ENCODE measurements around the gene TMEM235.

The TMEM235 gene

DNA sequence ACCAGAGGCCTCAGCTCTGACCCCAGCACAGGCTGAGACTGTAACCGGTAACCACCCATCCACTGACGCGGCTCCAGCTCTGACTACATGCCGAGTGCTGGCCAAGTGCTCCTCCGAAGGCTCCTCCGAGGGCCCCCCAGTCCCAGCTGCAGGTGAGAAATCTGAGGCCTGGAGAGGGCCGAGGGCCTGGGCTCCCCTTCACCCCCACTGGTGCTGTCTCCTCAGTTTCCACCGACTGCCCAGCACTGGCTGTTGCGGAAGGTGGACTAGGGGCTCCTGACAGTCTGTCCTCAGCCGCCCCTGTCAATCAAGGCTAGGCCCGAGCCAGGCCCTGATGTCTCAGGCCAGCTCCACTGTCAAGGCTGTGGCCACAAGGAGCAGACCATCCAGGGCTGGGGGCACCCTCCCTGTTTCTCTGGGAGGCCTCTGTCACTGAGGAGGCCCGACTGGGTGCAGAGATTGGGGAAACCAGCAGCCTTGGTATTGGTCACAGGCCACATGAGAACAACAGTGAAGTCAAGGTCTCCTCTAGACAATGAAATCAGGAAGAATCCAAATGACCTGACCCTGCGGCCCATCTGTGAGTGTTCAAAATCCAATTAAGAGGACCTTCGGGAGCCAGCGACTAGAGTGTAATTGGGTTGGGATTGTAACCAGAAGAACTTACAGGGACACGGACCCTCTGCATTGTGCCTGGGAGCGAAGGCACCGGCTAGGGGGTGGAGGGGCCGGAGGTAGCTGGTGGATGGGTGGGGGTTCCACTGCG is 5.1 kb downstream of the TMEM235 start:
- in situ Hi-C loops (cut with MboI; ENCODE audit: low sequenced_read_pairs): no loop called here

DNA sequence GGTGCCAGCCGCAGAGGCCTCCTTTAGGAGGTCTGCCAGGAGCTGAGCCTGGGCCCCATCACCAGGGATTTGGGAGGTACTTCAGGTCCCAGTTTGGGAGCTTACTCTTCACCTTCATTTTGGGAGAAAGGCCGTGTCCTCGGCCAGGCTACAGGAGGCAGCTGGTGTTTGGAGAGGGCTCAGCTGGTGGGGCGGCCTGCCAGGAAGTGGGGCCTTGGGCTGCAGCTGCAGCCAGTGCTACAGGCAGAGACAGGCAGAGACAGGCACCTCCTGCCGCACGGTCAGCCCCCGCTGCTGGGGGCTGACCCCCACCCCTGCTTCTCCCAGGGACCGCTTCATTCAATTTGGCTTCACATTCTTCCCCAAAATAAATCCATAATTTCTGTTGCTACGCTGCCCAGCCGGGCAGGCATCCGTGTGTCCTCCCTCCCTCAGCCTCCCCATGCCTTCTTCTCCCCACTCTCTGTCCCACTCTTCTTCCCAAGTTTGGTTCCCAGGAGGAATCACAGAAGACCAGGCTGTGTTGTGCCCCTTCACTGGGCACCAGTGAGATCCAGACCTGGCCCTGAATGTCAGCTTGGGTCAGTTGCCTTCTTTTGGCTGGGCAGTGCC is 6.1 kb downstream of the TMEM235 start:
- in situ Hi-C loops (cut with MboI; ENCODE audit: low sequenced_read_pairs): no loop called here

DNA sequence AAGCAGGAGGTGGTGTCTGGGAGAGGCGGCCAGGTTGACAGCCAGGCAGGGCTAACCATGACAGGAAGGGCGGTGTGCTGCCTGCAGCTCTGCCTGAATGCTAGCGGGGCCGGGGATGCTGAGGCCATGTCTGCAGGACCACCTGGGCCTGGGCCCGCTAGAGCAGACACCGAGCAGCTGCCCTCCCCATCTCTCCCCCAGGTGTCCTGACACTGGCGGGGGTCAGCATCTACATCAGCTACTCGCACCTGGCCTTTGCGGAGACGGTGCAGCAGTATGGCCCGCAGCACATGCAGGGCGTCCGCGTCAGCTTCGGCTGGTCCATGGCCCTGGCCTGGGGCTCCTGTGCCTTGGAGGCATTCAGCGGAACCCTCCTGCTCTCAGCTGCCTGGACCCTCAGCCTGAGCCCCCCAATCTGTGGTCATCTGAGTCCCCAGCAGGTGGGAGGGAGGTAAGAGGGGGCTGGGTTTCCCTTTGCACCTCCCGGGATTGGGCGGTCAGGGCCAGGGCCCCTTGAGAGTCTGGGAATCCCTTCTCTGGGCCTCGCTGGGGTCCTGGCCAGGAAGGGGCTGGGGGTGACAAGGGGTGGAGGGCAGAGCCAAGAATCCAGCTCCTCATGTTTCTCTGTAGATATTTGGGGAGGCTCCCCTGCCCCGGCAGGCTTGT is 7.5 kb downstream of the TMEM235 start:
- in situ Hi-C loops (cut with MboI; ENCODE audit: low sequenced_read_pairs): no loop called here

GRCh38 chr17:78239489-78239931 is 8.1 kb downstream of the TMEM235 start:
- in situ Hi-C loops (cut with MboI; ENCODE audit: low sequenced_read_pairs): no loop called here

- in situ Hi-C loops (cut with MboI; ENCODE audit: low sequenced_read_pairs): no loop called here
These were observed 8.7 kb downstream of the TMEM235 start for GRCh38 chr17:78240012-78240655.

GRCh38 chr17:78240839-78241238 is 9.4 kb downstream of the TMEM235 start:
- in situ Hi-C loops (cut with MboI; ENCODE audit: low sequenced_read_pairs): no loop called here

DNA sequence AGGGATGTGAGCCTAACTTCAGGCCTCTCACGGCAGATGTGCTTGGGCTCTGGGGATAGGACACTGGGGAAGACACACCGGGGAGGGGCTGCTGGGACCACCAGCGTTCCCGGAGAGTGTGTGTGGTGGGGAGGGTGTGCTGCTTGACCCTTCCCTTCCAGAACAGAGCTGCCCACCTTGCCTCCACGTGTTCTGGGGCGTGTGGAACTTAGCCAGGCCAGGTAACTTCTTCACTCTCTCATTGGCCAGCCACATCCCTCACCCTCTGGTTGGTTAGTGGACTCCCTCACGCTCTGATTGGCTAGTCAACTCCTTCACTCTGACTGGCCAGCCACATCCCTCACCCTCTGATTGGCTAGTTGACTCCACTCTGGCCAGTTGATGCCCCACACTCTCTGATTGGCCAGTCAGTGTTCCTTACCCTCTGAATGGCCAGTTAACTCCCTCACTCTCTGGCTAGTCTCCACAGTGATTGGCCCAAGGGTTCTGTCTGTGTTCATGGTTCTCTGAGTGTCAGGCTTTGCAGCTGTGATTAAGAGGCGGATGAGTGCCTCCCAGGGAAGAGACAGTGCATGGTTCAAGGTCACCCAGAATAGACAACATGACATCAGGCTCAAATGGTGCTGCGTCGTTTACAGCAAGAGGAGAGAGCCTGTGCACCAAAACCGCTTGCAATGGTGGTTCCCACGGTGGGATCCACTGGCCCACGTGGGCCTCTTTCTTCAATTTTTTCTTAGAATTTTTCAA is 10.0 kb downstream of the TMEM235 start:
- in situ Hi-C loops (cut with MboI; ENCODE audit: low sequenced_read_pairs): no loop called here

DNA sequence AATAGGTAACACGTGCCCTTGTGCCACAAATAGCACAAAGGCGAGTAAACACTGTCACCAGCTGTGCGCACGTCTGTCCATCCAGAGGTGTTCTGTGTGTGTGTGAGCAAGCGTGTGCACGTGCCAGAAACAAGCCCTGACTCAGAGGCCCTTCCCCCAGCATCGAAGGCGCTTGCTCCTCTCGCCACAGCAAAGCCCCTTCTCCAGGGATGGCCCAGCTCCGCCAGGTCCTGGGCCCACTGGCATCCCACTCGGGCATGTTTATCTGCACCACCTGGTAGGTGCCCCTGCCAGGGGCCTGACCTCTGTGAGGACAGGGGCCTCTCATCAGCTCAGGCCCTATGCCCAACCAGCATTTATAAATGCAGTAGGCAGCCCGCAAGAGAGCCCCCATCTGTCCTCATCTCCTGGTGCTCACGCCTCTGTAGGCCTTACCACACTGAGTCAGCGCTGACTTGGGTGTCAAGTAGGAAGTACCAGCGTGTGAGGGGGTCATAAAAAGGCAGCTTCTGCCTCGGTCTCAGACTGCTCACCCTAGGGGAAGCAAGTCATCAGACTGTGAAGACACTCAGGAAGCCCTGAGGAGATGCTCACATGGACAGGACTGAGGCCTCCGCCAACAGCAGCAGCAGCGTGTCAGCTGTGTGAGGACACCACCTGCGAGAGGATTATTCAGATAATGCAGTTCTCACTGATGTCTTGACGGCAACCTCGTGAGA is 10.8 kb downstream of the TMEM235 start:
- in situ Hi-C loops (cut with MboI; ENCODE audit: low sequenced_read_pairs): no loop called here

DNA sequence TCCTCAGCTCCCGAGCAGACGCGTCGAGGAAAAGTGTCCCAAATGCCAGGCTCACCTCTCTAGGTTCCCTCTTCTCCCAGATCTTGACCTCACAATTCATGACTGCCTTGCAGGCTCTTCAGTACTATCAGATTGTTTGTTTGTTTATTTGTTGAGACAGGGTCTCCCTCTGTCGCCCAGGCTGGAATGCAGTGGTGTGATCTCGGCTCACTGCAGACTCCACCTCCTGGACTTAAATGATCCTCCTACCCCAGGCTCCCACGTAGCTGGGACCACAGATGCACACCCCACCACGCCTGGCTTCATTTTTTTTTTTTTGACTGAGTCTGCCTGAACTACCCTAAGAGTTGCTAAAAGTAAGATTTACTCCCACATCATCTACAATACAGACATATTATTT is 15.9 kb downstream of the TMEM235 start:
- in situ Hi-C loops (cut with MboI; ENCODE audit: low sequenced_read_pairs): no loop called here

GRCh38 chr17:78248051-78248914 is 16.9 kb downstream of the TMEM235 start:
- in situ Hi-C loops (cut with MboI; ENCODE audit: low sequenced_read_pairs): no loop called here

DNA sequence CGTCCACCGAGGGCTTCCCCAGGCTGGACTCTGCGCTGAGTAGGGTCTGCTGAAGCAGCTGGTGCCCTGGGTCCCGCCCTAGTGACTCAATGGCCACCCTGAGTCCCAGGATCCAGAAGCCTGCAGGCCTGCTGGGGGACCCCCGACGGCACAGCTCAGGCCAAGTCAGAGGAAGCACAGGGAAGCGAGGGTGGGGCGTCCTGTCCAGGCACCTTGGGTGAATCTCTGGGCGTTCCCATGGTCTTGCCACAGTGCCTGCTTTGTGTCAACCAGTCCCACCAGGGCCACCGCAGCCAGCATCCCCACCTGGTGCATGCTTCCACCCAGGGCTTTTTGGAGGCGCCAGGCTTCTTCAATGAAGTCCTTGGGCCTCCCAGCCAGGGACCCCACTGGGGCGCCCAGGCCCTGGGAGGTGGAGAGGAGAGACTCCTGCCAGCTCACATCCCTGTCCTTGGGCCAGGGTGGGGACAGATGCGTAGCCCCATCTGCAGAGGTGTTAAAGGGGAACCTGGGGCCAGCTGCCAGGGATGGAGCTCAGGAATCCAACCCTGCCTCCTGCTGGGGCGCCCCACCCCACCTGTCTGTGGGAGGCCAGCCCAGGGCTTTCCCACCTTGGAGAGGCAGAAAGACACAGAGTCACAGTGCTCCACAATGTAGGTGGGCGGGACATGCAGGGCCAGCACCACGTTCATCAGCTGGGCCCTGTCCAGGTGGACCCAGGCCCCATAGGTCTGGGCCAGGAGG is 17.8 kb downstream of the TMEM235 start:
- in situ Hi-C loops (cut with MboI; ENCODE audit: low sequenced_read_pairs): no loop called here

DNA sequence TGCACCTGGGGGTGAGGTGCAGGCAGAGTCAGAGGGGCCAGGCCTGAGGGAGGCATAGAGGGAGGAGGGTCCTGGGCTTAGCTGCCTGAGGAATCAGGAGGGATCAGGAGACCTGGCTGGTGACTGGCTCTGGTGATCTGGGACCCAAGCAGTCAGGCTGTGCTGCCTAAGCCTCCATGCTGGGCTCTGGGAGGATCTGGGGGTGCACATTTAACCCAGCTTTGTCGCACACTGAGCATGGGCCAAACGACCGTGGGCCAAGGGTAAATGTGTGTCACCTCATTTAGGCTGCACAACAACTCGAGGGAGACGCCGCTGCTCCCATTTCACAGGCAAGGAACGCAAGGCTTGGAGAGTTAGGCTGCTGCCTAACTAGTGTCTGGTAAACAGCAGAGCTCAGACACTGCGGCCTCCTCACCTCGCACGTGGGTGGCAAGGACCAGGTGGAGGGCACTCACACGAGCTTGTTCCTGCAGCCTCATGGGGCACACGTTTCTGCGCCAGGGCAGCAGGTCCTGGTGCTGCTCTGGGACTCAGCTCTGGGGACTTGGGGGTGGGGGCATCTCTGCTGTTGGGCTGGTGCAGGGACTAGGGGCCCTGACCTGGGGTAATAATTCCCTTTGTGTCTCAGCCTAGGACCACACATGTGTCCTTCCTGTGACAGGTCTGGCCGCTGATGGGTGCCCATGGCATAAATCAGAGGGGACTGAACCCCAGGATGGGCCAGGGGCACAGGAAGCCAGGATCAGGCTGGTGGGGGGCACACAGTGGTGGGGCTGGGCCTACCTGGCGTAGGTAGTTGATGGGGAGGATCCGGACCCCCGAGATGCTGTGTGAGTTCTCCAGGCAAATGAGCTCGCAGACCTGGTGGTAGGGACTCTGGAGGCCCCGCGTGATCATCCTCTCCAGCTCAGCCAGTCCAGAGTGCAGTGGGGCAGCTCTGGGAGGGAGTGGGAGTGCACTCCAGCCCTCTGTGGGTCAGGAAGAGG is 18.7 kb downstream of the TMEM235 start:
- in situ Hi-C loops (cut with MboI; ENCODE audit: low sequenced_read_pairs): loop anchor here (25.0 kb wide), 1 partner anchor 713 kb away; no protein-coding TSS in a partner anchor

DNA sequence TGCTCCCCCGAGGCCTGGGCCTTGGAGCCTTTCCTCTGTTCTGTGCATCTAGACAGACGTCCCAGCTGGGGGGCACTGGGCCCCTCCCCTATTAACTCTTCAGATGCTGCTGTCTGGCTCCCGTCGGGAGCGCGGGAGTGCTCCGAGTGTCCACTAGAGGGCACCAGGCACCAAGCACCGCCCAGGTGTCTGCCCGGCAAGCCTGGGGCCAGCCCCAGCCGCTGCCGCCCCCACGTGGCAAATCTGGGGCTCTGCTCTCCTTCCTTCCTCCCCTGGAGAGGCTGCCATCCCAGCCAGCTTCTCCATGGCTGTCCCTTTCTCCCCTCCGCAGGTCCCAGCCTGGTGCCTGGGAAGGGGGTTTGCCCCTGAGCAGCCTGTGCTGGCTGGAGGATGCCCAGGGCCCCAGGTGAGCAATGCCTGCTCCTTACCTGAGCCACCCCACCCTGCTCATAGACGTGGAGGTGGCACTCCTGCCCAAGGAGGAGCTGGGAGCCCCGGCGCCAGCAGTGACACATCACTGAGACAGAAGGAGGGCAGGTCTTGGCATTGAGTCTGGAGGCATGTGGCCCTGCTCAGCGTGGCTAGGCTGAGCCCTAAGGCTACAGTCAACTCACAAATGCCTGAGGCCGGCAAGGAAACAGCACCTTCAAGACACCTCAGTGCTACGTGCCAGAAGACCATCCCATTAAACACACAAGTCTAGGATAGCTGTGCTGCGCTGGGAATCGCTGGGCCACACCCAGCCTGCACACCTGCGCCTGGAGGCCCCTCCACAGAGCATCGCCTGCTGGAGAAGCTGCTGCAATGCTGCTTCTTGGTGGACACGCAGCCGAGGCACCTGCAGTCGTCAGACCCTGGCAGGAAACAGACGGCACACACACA is 19.7 kb downstream of the TMEM235 start:
- in situ Hi-C loops (cut with MboI; ENCODE audit: low sequenced_read_pairs): loop anchor here (25.0 kb wide), 1 partner anchor 714 kb away; no protein-coding TSS in a partner anchor

DNA sequence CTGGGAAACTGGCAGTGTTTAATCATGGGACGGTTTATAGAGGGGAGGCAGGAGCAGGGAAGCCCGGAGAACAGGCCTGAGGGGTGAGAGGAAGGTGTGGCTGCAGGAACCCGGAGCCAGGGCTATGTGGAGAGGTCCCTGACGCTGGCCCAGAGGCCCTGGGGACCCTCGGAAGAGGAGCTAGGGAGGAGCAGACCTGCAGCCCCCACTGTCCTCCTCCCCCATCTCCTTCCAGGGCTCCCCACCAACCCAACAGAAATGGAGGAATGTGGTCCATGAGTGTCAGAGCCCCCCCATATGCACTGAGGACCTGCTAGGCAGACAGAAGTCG is 20.3 kb downstream of the TMEM235 start:
- in situ Hi-C loops (cut with MboI; ENCODE audit: low sequenced_read_pairs): loop anchor here (25.0 kb wide), 1 partner anchor 714 kb away; no protein-coding TSS in a partner anchor

- in situ Hi-C loops (cut with MboI; ENCODE audit: low sequenced_read_pairs): loop anchor here (25.0 kb wide), 1 partner anchor 715 kb away; no protein-coding TSS in a partner anchor
These were observed 20.7 kb downstream of the TMEM235 start for GRCh38 chr17:78252111-78252634.
